HG03378 (cell line): Measurements from ENCODE around the gene HOXD11.

Source experiments
- ATAC-seq: cut with Tn5 transposase; IDR thresholded peaks from one replicate; pipeline ENCODE4 v1.9.1; 2021; ENCODE audit warnings: mild to moderate bottlenecking, moderate library complexity; ENCODE audit not compliant: unreplicated experiment

HOXD11 gene

GRCh38 chr2:176120364-176121189 is 13.5 kb downstream of the HOXD11 start:
- no peak for ATAC-seq

GRCh38 chr2:176121190-176122051 is 14.3 kb downstream of the HOXD11 start:
- ATAC-seq: no peak

GRCh38 chr2:176122052-176122682 is 15.1 kb downstream of the HOXD11 start:
- ATAC-seq: no peak

GRCh38 chr2:176122683-176123410 is 15.8 kb downstream of the HOXD11 start, which contains the start of gene HOXD9:
Gene HOXD9, plus strand, starts transcription at chr2:176122719. Its CDS starts 50 bp downstream, at chr2:176122769.
- no peak for ATAC-seq

- no peak for ATAC-seq
These were observed 16.5 kb downstream of the HOXD11 start for GRCh38 chr2:176123411-176124109.

GRCh38 chr2:176124110-176124946 is 17.2 kb downstream of the HOXD11 start:
- no peak for ATAC-seq

GRCh38 chr2:176124947-176125771 is 18.1 kb downstream of the HOXD11 start:
- no peak for ATAC-seq

GRCh38 chr2:176125772-176126054 is 18.6 kb downstream of the HOXD11 start:
- no peak for ATAC-seq

GRCh38 chr2:176126929-176127773 is 20.1 kb downstream of the HOXD11 start:
- ATAC-seq: no peak

- ATAC-seq: no peak
These were observed 20.6 kb downstream of the HOXD11 start for GRCh38 chr2:176127774-176128072.

GRCh38 chr2:176128172-176128981 is 21.3 kb downstream of the HOXD11 start:
- no peak for ATAC-seq

GRCh38 chr2:176128982-176129796 is 22.1 kb downstream of the HOXD11 start, which contains the start of gene HOXD8:
Gene HOXD8, plus strand, starts transcription at chr2:176129705. Its CDS starts 662 bp downstream, at chr2:176130367.
- ATAC-seq: no peak

- ATAC-seq: no peak
These were observed 22.7 kb downstream of the HOXD11 start for GRCh38 chr2:176129813-176130146.

- no peak for ATAC-seq
These were observed 23.3 kb downstream of the HOXD11 start for GRCh38 chr2:176130147-176130956.
